GM12865 (cell line): ENCODE results near the gene PIK3CG.

Experiments used
- DNase-seq: peaks from one replicate; pipeline ENCODE4 v3.0.0; 2010; ENCODE audit warnings: low read depth
- H3K4me3 ChIP-seq: 2 replicates; pipeline ENCODE4 v1.5.1; 2011; ENCODE audit warnings: mild to moderate bottlenecking, low read depth, low read length, control low read depth
- TF ChIP-seq, protein P1 (sequence below): IDR thresholded peaks from 2 replicates; pipeline ENCODE4 v1.5.1; 2011; ENCODE audit warnings: low read length, control low read depth, low read depth, inconsistent platforms; ENCODE audit not compliant: insufficient read depth; ENCODE audit errors: missing control alignments

PIK3CG gene

DNA sequence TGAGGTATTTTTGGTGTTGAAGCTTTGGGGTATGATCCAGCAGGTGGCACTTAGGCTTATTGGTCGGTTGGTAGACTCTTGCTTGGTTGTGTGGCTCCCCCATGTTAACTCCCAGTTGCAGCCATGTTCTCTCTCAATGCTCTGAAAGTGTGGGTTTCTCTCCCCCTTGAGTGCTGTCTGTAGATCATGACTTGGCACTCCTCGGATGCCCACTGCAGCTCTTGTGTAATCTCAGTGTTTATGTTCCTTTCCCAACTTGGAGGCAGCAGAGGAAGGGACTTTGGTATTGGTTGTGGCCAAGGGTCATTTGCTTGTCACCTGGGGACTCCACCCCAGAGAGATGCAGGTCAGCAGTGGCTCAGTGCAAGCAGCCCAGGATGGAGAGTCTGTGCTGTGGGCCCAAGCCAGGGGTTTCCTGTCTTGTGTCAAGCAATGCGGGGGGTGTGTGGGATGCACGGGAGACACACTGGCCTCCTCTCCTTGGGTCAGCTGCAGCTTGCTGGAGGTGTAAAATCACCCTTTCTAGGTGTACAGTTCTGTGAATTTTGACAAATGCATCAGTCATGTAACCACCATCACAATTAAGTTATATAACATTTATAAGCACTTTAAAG, 36.9 kb downstream of the PIK3CG start:
- no peak for DNase-seq
- TF ChIP-seq, protein P1, sequence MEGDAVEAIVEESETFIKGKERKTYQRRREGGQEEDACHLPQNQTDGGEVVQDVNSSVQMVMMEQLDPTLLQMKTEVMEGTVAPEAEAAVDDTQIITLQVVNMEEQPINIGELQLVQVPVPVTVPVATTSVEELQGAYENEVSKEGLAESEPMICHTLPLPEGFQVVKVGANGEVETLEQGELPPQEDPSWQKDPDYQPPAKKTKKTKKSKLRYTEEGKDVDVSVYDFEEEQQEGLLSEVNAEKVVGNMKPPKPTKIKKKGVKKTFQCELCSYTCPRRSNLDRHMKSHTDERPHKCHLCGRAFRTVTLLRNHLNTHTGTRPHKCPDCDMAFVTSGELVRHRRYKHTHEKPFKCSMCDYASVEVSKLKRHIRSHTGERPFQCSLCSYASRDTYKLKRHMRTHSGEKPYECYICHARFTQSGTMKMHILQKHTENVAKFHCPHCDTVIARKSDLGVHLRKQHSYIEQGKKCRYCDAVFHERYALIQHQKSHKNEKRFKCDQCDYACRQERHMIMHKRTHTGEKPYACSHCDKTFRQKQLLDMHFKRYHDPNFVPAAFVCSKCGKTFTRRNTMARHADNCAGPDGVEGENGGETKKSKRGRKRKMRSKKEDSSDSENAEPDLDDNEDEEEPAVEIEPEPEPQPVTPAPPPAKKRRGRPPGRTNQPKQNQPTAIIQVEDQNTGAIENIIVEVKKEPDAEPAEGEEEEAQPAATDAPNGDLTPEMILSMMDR: no peak
- H3K4me3 ChIP-seq: no peak overlapping the region

DNA sequence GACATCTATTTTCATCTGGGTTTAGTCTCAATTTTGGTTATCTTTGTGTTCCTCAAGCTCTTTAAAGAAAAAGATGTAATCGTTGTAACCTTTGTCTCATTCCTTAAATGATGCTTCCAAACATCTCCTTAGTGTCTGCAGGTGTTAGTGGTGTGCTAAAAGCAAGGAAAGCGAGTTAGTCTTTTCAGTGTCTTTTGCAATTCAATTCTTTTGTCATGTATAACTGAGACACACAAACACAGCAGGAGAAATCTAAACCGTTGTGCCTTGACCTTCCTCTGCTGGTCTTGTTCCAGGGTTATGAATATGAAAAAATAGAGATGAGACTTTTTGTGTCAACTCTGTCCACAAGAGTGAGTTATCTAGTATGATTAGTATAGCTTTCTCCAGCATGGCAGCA, 40.7 kb downstream of the PIK3CG start:
- TF ChIP-seq, protein P1: no peak
- DNase-seq: no peak
- no peak overlapping the region for H3K4me3 ChIP-seq

- H3K4me3 ChIP-seq: no peak overlapping the region
- TF ChIP-seq, protein P1: no peak
- DNase-seq: no peak
Measured at GRCh38 chr7:106911959-106912358, 46.9 kb downstream of the PIK3CG start.

DNA sequence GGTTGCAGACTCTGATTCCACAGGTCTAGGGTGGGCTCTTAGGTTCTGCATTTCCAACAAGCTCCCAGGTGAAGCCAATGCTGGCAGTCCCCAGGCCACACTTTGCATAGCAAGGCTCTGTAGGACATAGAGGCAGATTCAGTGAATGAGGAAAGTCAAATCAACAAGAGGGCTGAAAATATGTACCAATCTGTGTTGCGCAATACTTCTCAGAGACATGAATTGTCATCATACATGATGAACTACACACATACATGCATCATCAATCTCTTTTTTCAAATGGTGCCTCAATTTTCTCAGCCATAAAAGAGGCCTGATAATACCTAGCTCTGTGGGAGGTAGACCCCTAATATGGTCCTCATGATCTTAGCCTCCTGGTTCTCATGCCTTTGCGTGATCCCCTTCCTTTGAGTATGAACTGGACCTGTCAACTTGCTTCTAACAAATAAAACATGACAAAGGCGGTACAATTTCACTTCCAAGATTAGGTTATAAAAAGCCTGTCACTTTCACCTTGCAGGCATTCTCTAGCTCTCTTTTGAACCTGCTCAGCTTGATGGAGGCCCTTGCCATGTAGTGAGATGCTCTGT, 49.0 kb downstream of the PIK3CG start:
- TF ChIP-seq, protein P1: no peak
- no peak overlapping the region for H3K4me3 ChIP-seq
- no peak for DNase-seq

- H3K4me3 ChIP-seq: no peak overlapping the region
- no peak for DNase-seq
- TF ChIP-seq, protein P1: no peak
Measured at GRCh38 chr7:106915407-106915806, 50.3 kb downstream of the PIK3CG start.

GRCh38 chr7:106915873-106916272, 50.8 kb downstream of the PIK3CG start:
- H3K4me3 ChIP-seq: no peak overlapping the region
- TF ChIP-seq, protein P1: no peak
- peak; percentile 82 for DNase-seq

DNA sequence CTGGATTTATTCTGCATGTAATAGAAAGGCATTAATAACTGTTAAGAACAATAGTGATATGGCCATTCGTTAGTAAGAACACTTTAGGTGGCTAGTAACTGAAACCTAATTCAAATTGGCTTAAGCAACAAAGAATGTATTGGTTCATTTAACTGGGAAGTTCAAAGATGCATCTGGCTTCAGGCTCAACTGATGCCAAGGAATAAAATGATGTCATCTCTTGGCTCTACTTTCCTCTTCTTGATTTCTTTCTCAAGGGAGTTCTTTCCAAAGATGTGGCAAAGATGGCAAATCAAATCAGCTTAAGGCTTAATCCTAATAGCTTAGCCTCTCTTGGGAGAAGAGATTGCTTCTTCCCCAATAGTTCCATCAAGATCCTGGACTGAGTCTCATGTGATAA, 51.6 kb downstream of the PIK3CG start:
- no peak overlapping the region for H3K4me3 ChIP-seq
- TF ChIP-seq, protein P1: no peak
- no peak for DNase-seq
